ENCODE data around the gene C1orf174. TPM values are rescaled to one million over a fixed set of nuclear protein-coding genes. Genes with fewer than 3 reads are reported as not detected.

The C1orf174 gene
- 17.3 TPM for total RNA-seq

GRCh38 chr1:3900150-3900968, at the start of gene C1orf174:
Gene C1orf174 (minus strand): TSS chr1:3900272. CDS start chr1:3900186, 86 bp downstream.
- DNase-seq, result peak; percentile 97

GRCh38 chr1:3948344-3948743, 48.3 kb upstream of the C1orf174 start:
- no peak for DNase-seq

- no peak for DNase-seq
Measured at GRCh38 chr1:3945916-3946840, 46.1 kb upstream of the C1orf174 start.

DNA sequence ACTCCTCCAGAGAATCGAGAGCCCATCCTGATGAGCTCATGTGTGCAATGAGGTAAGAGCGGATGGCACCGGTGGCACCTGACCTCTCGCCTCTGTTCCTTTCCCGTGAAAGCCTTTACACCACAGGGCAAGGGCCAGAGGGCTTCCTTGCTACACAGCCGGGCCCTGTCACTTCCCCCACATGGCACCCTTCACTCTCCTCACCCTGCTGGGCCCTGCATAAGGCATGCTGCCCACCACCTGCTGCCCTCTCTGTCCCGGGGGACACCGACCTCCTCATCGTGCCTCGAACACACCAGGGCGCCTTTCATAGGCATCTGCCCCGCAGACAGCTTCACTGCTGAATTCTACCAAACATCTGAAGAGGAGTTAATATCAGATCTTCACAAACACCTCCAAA, 45.1 kb upstream of the C1orf174 start:
- no peak for DNase-seq

DNA sequence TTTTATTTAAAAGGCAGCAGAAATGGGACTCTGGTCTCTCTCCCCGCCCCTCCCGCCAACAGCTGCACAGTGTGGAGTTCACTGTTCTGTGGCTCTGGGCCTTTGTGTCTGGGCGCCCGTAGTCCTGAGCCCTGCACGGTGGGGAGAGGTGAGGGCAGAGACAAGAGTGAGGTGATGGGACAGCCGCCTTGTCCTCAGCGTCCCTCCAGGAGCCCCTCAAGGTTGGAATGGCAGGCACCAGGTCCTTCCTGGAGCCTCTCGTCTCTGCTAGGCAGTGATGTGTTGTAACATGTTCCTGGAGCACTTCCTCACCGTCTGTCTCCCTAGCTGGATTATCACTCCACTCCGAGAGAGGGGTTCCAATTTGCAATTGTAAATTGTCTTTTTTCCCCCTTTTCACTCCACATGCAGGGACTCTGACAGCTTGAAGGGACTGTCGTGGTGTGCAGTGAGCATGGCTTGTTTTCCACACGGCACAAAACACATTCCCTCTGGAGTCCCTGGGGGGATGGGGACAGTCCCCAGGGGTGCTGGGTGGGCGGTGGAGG, 44.6 kb upstream of the C1orf174 start:
- no peak for DNase-seq

- no peak for DNase-seq
Measured at GRCh38 chr1:3943806-3944577, 43.9 kb upstream of the C1orf174 start.

DNA sequence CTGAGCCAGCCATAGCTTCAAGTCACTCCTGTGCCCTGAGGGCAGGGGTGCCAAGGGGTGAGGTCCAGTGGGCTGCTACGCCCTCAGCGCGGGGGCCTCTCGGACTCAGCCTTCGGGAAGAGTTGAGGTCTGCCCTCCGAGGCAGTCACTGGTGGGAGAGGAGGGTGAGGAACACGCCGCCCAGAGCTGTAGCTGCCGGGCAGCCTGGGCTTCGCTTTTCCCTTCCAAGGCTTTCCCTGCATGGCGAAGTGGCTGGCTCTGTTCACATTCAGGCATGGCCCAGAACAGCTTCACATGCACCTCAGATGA, 43.0 kb upstream of the C1orf174 start:
- no peak for DNase-seq

DNA sequence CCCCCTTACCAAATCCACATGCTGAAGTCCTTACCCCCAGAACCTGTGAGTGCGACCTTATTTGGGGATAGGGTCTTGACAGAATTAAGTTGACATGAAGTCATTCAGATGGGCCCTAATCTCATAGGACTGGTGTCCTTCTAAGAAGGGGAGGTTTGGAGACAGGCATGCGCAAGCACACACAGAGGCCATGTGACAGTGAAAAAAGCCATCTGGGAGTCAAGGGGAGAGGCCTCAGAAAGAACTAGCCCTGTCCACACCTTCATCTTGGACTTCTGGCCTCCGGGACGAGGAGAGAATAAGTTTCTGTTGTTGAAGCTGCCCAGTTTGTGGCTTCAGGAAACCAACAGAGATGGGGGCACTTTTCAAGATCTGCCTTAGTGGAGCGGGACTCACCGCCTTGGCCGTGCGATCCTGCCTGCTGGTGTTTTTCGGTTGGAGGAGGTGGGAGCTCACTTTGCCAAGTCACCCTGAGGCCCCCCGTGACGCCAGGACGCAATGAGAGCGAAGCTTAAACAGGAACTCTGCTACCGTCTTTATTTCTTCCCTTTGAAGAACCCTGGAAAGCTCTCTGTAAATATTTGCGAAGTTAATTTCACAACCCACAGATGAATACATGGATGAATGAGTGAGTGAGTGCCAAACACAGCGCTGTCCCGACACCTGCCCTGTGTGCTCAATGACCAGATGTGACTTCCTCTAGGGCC, 42.5 kb upstream of the C1orf174 start:
- no peak for DNase-seq

- DNase-seq, result no peak
Measured at GRCh38 chr1:3940754-3941345, 40.8 kb upstream of the C1orf174 start.

GRCh38 chr1:3940081-3940753, 40.1 kb upstream of the C1orf174 start:
- DNase-seq, result no peak

DNA sequence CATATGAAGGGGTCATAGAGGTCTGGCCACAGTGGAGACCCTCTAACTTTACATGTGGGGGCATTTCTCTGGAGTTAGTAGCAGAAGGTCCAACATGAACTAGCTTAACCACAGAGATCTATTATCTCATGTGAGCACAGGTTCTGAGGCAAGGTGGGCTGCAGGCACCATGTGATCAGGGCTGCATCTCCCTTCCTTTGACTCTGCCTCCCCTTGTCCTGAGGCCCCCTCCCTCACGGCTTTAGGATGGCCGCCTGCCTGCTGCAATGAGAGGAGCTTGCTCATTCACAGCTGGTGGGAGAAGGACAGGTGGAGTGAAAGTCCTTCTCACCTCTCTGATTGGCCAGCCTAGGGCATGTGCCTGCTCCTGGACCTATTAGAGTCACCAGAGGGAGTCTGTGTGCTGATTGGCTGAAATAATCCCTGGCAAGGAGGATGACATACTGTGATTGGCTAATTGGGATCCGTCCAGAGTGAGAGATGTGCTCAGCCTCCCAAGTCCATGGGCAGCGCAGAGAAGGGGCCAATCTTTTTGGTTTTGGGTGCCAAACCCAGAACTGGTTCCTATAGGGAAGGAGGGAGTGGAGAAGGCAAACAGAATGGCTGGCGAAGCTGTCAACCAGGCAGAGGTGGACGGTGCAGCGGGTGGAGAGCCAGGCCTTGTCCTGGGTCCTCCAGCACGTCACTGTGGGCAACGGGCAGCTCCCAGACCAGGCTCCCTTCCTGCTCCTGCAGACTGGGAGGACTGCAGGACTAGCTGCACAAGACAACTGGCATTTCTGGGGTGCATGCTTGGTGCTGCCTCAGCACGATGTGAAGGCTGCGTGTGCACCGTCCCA, 39.4 kb upstream of the C1orf174 start:
- DNase-seq, result no peak

DNA sequence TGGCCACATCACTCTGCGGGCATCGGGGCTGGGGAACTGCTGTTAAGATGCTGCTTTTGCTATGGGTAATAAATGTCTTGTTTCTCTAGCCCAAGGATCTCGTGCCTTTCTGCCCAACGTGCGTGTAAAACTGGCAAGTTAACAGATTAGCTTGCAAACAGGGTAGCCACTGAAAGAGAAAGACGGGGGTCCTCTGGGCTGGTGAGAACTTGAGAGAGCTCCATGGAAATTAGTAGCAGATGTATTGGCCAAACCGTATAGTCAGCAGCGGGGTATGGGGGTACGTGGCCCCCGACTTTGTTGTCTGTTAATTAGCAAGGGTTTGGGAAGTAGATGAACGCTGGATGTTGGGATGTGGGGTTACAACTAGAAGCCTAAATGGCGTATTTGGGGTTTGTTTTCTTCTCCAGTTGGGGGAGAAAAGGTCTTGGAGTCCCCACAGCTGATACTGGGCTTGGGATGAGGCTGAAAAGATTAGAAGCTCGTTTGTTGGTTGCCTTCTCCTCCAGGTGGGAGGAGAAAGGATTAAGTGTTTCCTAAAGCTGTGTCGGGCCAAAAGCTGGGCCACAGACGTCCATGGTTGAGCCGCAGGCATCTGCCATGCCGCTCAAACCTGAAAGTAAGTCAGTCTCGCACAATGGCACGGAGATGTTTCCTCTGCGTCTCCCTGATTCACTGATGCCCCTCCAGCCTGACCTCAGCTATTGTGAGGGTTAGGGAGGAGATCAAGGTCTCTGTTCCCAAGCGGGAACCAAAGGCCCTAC, 32.3 kb upstream of the C1orf174 start:
- no peak for DNase-seq

GRCh38 chr1:3931007-3931912, 31.2 kb upstream of the C1orf174 start:
- no peak for DNase-seq

DNA sequence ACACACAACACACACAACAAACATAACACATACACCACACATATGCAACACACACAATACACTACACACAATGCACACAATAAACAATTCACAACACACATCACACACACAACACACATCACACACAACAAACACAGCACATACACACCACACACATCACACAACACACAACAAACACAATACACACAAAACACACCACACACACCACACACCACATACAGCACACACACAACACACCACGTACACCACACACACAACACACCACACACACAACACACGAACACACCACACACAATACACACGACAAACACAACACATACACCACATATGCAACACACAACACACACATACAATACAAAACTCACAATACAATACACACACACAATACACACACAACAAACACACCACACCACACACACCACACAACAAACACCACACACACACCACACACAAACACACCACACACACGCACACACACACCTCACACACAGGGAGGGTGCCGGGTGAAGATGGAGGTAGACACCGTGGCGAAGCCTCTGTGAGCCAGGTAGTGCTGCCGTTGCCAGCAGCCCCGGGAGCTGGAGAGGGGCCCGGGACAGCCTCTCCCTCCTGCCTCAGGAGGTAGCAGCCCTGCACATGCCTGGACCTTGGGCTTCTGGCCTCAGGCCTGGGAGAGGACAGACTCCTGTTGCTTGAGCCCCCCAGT, 30.4 kb upstream of the C1orf174 start:
- DNase-seq, result no peak

- DNase-seq, result no peak
Measured at GRCh38 chr1:3929126-3929525, 29.1 kb upstream of the C1orf174 start.

DNA sequence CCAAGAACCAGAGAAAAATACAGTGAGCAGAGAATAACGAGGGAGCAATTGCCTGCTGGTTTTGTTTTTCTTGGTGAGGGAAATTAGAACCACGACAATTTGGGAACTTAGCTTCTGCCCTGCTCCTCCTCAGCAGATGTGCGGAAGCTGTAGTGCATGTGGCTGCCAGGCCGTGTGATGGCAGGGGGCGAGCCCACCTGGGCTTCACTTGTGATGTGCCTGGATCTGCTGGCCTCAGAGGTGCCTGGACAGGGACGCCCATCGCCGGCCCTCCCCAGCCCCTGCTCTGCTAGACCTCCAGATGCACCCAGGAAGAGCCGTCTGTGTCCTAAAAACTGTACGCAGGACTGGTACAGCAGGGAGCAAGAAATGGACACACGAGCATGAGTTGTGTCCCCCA, 28.5 kb upstream of the C1orf174 start:
- no peak for DNase-seq

DNA sequence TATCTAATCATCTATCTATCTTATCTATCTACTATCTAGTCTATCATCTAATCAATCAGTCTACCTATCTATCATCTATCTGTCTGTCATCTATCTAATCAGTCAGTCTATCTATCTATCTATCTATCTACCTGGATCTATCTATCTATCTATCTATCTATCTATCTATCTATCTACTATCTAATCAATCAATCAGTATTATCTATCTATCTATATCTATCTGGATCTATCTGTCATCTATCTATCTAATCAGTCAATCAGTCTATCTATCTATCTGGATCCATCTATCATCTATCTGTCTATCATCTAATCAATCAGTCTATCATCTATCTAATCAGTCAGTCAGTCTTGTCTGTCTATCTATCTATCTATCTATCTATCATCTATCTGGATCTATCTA, 26.9 kb upstream of the C1orf174 start:
- DNase-seq, result no peak

All from occipital lobe (tissue), 2 donors.